Mammary epithelial cell (primary cell): ENCODE results near the gene FLT3.

Experiments used
- CTCF ChIP-seq, 2 donors: IDR thresholded peaks in 1 of 2; conservative IDR thresholded peaks in 1 of 2; 2 replicates each; pipeline ENCODE4 v1.5.1; 2011 to 2012; ENCODE audit warnings: inconsistent platforms in 2 of 2, low read length in 2 of 2, mild to moderate bottlenecking in 2 of 2, control low read depth in 1 of 2, low read depth in 1 of 2; ENCODE audit not compliant: insufficient read depth in 1 of 2; ENCODE audit errors: extremely low read depth in 1 of 2
- EZH2 ChIP-seq: IDR thresholded peaks from 2 replicates; pipeline ENCODE4 v1.6.1; 2012; ENCODE audit warnings: low read length, inconsistent platforms, borderline replicate concordance

- no peak for TF ChIP-seq CTCF (conservative IDR thresholded peaks at IDR 0.05 in 1 of 2, IDR thresholded peaks at IDR 0.05 in 1 of 2; ENCODE audit: extremely low read depth in 1 of 2, insufficient read depth in 1 of 2, low read depth in 1 of 2, low read length in 2 of 2)
- TF ChIP-seq EZH2: no peak
Observed at GRCh38 chr13:28055357-28055756, 45.0 kb downstream of the FLT3 start.
